Neural cell (in vitro differentiated cells): ENCODE measurements around the gene NACA2.

ENCODE experiments used
- EZH2 ChIP-seq: fragments of 200-600, 300-800 bp; shearing (Covaris generic), sonication (generic); IDR thresholded peaks from 2 replicates; pipeline ENCODE4 v1.6.1; 2014; ENCODE audit warnings: antibody characterized with exemption, low read length, borderline replicate concordance, mild to moderate bottlenecking; ENCODE audit not compliant: insufficient read depth, poor library complexity, severe bottlenecking
- RAD21 ChIP-seq: fragments of 450-650 bp; conservative IDR thresholded peaks from 2 replicates; pipeline ENCODE4 v1.6.1; 2014; ENCODE audit warnings: antibody characterized with exemption, mild to moderate bottlenecking, moderate library complexity
- SMC3 ChIP-seq: fragments of 450-650 bp; conservative IDR thresholded peaks from 2 replicates; pipeline ENCODE4 v1.6.1; 2014; ENCODE audit warnings: antibody characterized with exemption, mild to moderate bottlenecking, moderate library complexity; ENCODE audit not compliant: poor library complexity
- TF ChIP-seq, protein P1 (sequence below): fragments of 450-650 bp; IDR thresholded peaks from 2 replicates; pipeline ENCODE4 v1.5.1; 2014; ENCODE audit warnings: antibody characterized with exemption, mild to moderate bottlenecking, moderate library complexity; ENCODE audit not compliant: poor library complexity, severe bottlenecking

DNA sequence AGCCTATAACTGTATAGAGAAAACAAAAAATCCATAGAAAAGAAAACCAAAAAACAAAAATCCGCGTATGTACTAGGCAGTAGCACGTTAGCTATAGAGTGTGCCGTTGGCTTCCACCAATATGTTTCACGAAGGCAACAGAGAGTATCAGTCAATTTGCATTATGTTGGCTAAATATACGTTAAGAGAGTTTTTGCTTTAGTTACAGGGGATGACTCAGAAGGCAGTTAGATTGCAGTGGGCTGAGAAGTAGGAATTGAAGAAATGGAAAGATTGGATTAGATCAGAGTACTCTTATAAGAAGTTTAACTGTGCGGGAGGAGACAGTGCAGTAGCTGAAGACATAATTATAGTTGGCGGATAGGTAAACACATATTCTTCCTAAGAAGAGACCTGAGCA lies 911 bp upstream of the NACA2 start:
- TF ChIP-seq, protein P1, sequence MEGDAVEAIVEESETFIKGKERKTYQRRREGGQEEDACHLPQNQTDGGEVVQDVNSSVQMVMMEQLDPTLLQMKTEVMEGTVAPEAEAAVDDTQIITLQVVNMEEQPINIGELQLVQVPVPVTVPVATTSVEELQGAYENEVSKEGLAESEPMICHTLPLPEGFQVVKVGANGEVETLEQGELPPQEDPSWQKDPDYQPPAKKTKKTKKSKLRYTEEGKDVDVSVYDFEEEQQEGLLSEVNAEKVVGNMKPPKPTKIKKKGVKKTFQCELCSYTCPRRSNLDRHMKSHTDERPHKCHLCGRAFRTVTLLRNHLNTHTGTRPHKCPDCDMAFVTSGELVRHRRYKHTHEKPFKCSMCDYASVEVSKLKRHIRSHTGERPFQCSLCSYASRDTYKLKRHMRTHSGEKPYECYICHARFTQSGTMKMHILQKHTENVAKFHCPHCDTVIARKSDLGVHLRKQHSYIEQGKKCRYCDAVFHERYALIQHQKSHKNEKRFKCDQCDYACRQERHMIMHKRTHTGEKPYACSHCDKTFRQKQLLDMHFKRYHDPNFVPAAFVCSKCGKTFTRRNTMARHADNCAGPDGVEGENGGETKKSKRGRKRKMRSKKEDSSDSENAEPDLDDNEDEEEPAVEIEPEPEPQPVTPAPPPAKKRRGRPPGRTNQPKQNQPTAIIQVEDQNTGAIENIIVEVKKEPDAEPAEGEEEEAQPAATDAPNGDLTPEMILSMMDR: no peak
- TF ChIP-seq RAD21: no peak
- no peak for TF ChIP-seq SMC3
- no peak for TF ChIP-seq EZH2
